Uterus (tissue), 4 donors: ENCODE measurements around the gene PATE1. TPM values are rescaled to one million over a fixed set of nuclear protein-coding genes. Genes with fewer than 3 reads are reported as not detected.

Experiments used
- DNase-seq, 2 donors: peaks; one replicate each; pipeline ENCODE4 v3.0.0-alpha.2; 2019 to 2020
- H3K27ac ChIP-seq, 2 donors: fragments of 200-600 bp; sonication (generic); 1 replicate in 1 of 2; 2 replicates in 1 of 2; pipeline ENCODE4 v1.5.1; 2016 to 2018
- H3K27me3 ChIP-seq, 2 donors: fragments of 200-600 bp; sonication (generic); one replicate each; pipeline ENCODE4 v1.5.1; 2018 to 2019; ENCODE audit warnings: control low read depth in 1 of 2
- H3K36me3 ChIP-seq, 2 donors: fragments of 200-600 bp; sonication (generic); one replicate each; pipeline ENCODE4 v1.5.1; 2019; ENCODE audit warnings: control low read depth in 1 of 2
- H3K4me1 ChIP-seq, 2 donors: fragments of 200-600 bp; sonication (generic); one replicate each; pipeline ENCODE4 v1.5.1; 2018 to 2019; ENCODE audit warnings: control low read depth in 1 of 2
- H3K4me3 ChIP-seq, 2 donors: fragments of 200-600 bp; sonication (generic); 1 replicate in 1 of 2; 2 replicates in 1 of 2; pipeline ENCODE4 v1.5.1; 2018 to 2019; ENCODE audit warnings: mild to moderate bottlenecking in 1 of 2
- H3K9me3 ChIP-seq, 2 donors: fragments of 200-600 bp; sonication (generic); one replicate each; pipeline ENCODE4 v1.5.1; 2019; ENCODE audit warnings: control low read depth in 1 of 2
- CTCF ChIP-seq, 4 experiments: fragments of 200-600 bp in 2 of 4; fragments of 450-650 bp in 2 of 4; sonication (generic) in 2 of 4; IDR thresholded peaks; one replicate each; pipeline ENCODE4 v1.5.1; 2016 to 2019; ENCODE audit warnings: antibody characterized with exemption in 4 of 4, mild to moderate bottlenecking in 2 of 4, moderate library complexity in 1 of 4
- POLR2A ChIP-seq, 2 donors: fragments of 450-650 bp; IDR thresholded peaks; one replicate each; pipeline ENCODE4 v1.6.1; 2016; ENCODE audit warnings: antibody characterized with exemption in 2 of 2, mild to moderate bottlenecking in 1 of 2, moderate library complexity in 1 of 2
- intact Hi-C: fragments of 100-400 bp; cut with DNase I; formaldehyde crosslinking; loops from one replicate; pipeline ENCODE4 v1.15.1; 2023; ENCODE audit warnings: low total_unique reads
- total RNA-seq, 4 donors: library from RNA; depleted of rRNA in 3 of 4; stranded (reverse); fragments of >200 nt in 3 of 4; gene quantifications; one replicate each; pipeline versions ENCODE4 v1.1.0 to v1.2.4, GENCODE V29; 2014 to 2023
- donor health status: DM: yes; HTN: yes; CAD: no.

The PATE1 gene
- total RNA-seq, 4 donors from 2014 or later, result not detected

DNA sequence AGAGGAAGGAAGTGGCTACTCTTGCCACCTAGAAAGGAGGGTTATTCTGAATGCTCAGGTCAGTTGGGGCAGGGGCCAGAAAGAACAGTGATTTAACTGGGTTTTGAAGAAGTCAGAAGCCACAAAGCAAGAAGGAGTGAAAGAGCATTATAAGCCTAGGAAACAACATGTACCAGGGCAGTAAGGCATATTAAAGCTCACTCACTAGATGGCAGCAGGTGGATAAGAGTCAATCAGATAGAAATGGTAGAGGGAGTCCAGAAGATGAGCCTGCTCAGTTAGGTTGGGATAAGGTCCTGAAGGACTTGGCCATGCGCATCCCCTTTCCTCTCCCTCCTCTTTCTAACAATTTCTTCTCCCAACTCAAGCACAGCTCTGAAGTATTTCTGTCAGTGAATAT, 22.0 kb upstream of the PATE1 start:
- DNase-seq, result no peak
- no peaks in the 10 kb centered on the region for H3K36me3 ChIP-seq
- no peaks in the 10 kb centered on the region for H3K27me3 ChIP-seq
- no peaks in the 10 kb centered on the region for H3K4me1 ChIP-seq
- intact Hi-C loops, result no loop called here
- H3K27ac ChIP-seq, result no peak overlapping the region
- H3K4me3 ChIP-seq, result no peak overlapping the region
- TF ChIP-seq POLR2A (IDR thresholded peaks at IDR 0.05) (no peak), CTCF (IDR thresholded peaks at IDR 0.05) (no peak)
- no peaks in the 10 kb centered on the region for H3K9me3 ChIP-seq

- H3K27me3 ChIP-seq, result no peaks in the 10 kb centered on the region
- DNase-seq, result no peak
- no peak for TF ChIP-seq POLR2A (IDR thresholded peaks at IDR 0.05)
- TF ChIP-seq CTCF (IDR thresholded peaks at IDR 0.05), result no peak
- no peaks in the 10 kb centered on the region for H3K9me3 ChIP-seq
- no peaks in the 10 kb centered on the region for H3K4me1 ChIP-seq
- H3K27ac ChIP-seq, result no peak overlapping the region
- H3K4me3 ChIP-seq, result no peak overlapping the region
- no peaks in the 10 kb centered on the region for H3K36me3 ChIP-seq
- intact Hi-C loops, result no loop called here
Measured at GRCh38 chr11:125728969-125729368, 17.1 kb upstream of the PATE1 start.

GRCh38 chr11:125740617-125741016, 5.5 kb upstream of the PATE1 start:
- no peak overlapping the region for H3K4me3 ChIP-seq
- no peaks in the 10 kb centered on the region for H3K9me3 ChIP-seq

DNA sequence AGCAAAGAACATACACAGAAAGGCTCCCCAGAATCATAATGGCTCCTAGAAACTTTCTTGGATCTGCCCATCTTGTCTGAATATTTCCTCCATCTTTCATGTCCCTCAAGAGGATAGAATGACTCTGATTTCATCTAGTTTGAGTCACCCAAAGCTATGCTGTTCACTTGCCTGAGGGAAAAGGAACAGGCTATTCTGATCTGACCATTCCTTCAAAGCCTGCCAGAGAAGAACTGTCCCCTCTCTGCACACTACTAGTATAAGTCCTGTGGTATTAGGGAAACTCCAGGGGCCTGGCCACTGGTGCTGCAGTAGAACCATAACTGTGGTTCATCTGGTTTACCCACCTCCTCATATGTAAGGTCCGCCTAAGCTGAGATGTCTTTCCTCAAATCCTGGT, 2.4 kb upstream of the PATE1 start:
- H3K4me1 ChIP-seq, result no peaks in the 10 kb centered on the region
- no peak for TF ChIP-seq POLR2A (IDR thresholded peaks at IDR 0.05)
- no peak for TF ChIP-seq CTCF (IDR thresholded peaks at IDR 0.05)
- H3K36me3 ChIP-seq, result no peaks in the 10 kb centered on the region
- H3K9me3 ChIP-seq, result no peaks in the 10 kb centered on the region
- no peak overlapping the region for H3K4me3 ChIP-seq
- no peak overlapping the region for H3K27ac ChIP-seq
- H3K27me3 ChIP-seq, result no peaks in the 10 kb centered on the region
- intact Hi-C loops, result no loop called here
- no peak for DNase-seq

More at GRCh38 chr11:125740617-125741016, 5.5 kb upstream of the PATE1 start:
- TF ChIP-seq POLR2A (IDR thresholded peaks at IDR 0.05) (no peak), CTCF (IDR thresholded peaks at IDR 0.05) (no peak)
- Histone ChIP-seq H3K36me3 (no peaks in the 10 kb centered on the region), H3K4me1 (no peaks in the 10 kb centered on the region), H3K27me3 (no peaks in the 10 kb centered on the region), H3K27ac (no peak overlapping the region)
- no peak for DNase-seq
- intact Hi-C loops, result no loop called here

DNA sequence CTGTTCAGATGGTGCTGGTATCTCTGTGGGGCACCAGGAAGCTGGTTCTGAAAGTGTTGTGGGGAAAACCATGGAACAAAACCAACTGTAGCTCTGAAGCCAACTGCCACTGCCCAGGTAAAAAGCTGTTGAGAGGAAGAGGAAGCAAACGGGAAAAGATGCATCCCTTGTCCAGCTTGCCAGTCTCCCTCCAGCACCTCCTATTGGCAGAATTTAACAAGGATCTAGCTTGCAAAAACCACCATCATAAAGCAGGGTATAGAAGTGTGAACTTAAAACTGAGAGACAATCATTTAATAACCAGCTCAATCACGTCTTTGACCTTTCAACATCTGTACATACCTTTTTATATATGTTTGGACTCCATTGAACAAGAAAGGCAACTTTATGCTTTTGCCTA, 4.5 kb downstream of the PATE1 start:
- no peaks in the 10 kb centered on the region for H3K4me1 ChIP-seq
- intact Hi-C loops, result no loop called here
- no peaks in the 10 kb centered on the region for H3K36me3 ChIP-seq
- no peaks in the 10 kb centered on the region for H3K27me3 ChIP-seq
- no peak overlapping the region for H3K4me3 ChIP-seq
- H3K27ac ChIP-seq, result no peak overlapping the region
- DNase-seq, result no peak
- no peak for TF ChIP-seq CTCF (IDR thresholded peaks at IDR 0.05)
- TF ChIP-seq POLR2A (IDR thresholded peaks at IDR 0.05), result no peak
- H3K9me3 ChIP-seq, result no peaks in the 10 kb centered on the region
